ENCODE measurements around the gene TCERG1L.

The TCERG1L gene

GRCh38 chr10:131264110-131264788, 47.3 kb downstream of the TCERG1L start:
- no peak for TF ChIP-seq CTCF (IDR thresholded peaks at IDR 0.05)
- Histone ChIP-seq H3K36me3 (no peaks in the 10 kb centered on the region), H3K27ac (no peak overlapping the region), H3K27me3 (no peaks in the 10 kb centered on the region), H3K4me1 (no peaks in the 10 kb centered on the region), H3K9me3 (peaks cover 0 to 9% (median 0%) of the 10 kb centered on the region in 3 donors), H3K4me3 (no peak overlapping the region)
- intact Hi-C loops (cut with DNase I; ENCODE audit: low total_unique reads) = no loop called here
- DNase-seq = peak; percentile 3 to 31

GRCh38 chr10:131261890-131262475, 49.5 kb downstream of the TCERG1L start:
- intact Hi-C loops (cut with DNase I; ENCODE audit: low total_unique reads) = no loop called here
- TF ChIP-seq CTCF (IDR thresholded peaks at IDR 0.05) = no peak
- H3K4me1 ChIP-seq = no peaks in the 10 kb centered on the region

GRCh38 chr10:131260452-131261211, 50.9 kb downstream of the TCERG1L start:
- TF ChIP-seq CTCF (IDR thresholded peaks at IDR 0.05) = no peak
- Histone ChIP-seq H3K4me3 (no peak overlapping the region), H3K4me1 (no peaks in the 10 kb centered on the region), H3K36me3 (no peaks in the 10 kb centered on the region), H3K27me3 (no peaks in the 10 kb centered on the region), H3K27ac (no peak overlapping the region), H3K9me3 (no peaks in the 10 kb centered on the region)
- intact Hi-C loops (cut with DNase I; ENCODE audit: low total_unique reads) = no loop called here
- DNase-seq = peak in 1 of 2 donors; percentile 44

More at GRCh38 chr10:131261890-131262475, 49.5 kb downstream of the TCERG1L start:
- peak in 1 of 2 donors; percentile 39 for DNase-seq
- Histone ChIP-seq H3K36me3 (no peaks in the 10 kb centered on the region), H3K27me3 (no peaks in the 10 kb centered on the region), H3K9me3 (no peaks in the 10 kb centered on the region), H3K27ac (no peak overlapping the region), H3K4me3 (no peak overlapping the region)

- Histone ChIP-seq H3K4me3 (no peak overlapping the region), H3K4me1 (no peaks in the 10 kb centered on the region), H3K27me3 (no peaks in the 10 kb centered on the region), H3K27ac (no peak overlapping the region), H3K36me3 (no peaks in the 10 kb centered on the region), H3K9me3 (no peaks in the 10 kb centered on the region)
- DNase-seq = peak in 1 of 2 donors; percentile 56
- intact Hi-C loops (cut with DNase I; ENCODE audit: low total_unique reads) = no loop called here
- no peak for TF ChIP-seq CTCF (IDR thresholded peaks at IDR 0.05)
Measured at GRCh38 chr10:131260031-131260430, 51.5 kb downstream of the TCERG1L start.

- H3K9me3 ChIP-seq = no peaks in the 10 kb centered on the region
- H3K36me3 ChIP-seq = no peaks in the 10 kb centered on the region
- TF ChIP-seq CTCF (IDR thresholded peaks at IDR 0.05) = no peak
- intact Hi-C loops (cut with DNase I; ENCODE audit: low total_unique reads) = no loop called here
- no peak overlapping the region for H3K27ac ChIP-seq
- H3K4me3 ChIP-seq = no peak overlapping the region
- DNase-seq = peak in 1 of 2 donors; percentile 56
- no peaks in the 10 kb centered on the region for H3K27me3 ChIP-seq
- H3K4me1 ChIP-seq = no peaks in the 10 kb centered on the region
Measured at GRCh38 chr10:131259535-131259934, 52.0 kb downstream of the TCERG1L start.
